HG03442 (cell line): ENCODE data around the gene PRPF19.

Experiments
- ATAC-seq: cut with Tn5 transposase; IDR thresholded peaks from one replicate; pipeline ENCODE4 v1.9.1; 2021; ENCODE audit warnings: mild to moderate bottlenecking, moderate library complexity; ENCODE audit not compliant: unreplicated experiment

The PRPF19 gene

GRCh38 chr11:60845338-60845737 is 61.0 kb downstream of the PRPF19 start:
- no peak for ATAC-seq

- ATAC-seq = no peak
Observed at GRCh38 chr11:60844870-60845221, 61.5 kb downstream of the PRPF19 start.

GRCh38 chr11:60844045-60844869 is 62.1 kb downstream of the PRPF19 start:
- no peak for ATAC-seq

GRCh38 chr11:60842668-60843600 is 63.5 kb downstream of the PRPF19 start:
- no peak for ATAC-seq

- ATAC-seq = peak; percentile 79
Observed at GRCh38 chr11:60841797-60842667, 64.4 kb downstream of the PRPF19 start, which contains the start of gene CCDC86. CCDC86 (plus strand) TSS chr11:60842113; CDS start chr11:60842125, 12 bp downstream.
